Measurements from ENCODE around the gene NONO. TPM values are rescaled to one million over a fixed set of nuclear protein-coding genes. Genes with fewer than 3 reads are reported as not detected.
"Not testable (repeated sequence)": the region's sequence is repeated elsewhere in the genome, so short reads cannot be mapped to it uniquely, and the experiment has no call there.

NONO gene
- total RNA-seq, 1 experiment from 2014 or later, result 551 TPM

DNA sequence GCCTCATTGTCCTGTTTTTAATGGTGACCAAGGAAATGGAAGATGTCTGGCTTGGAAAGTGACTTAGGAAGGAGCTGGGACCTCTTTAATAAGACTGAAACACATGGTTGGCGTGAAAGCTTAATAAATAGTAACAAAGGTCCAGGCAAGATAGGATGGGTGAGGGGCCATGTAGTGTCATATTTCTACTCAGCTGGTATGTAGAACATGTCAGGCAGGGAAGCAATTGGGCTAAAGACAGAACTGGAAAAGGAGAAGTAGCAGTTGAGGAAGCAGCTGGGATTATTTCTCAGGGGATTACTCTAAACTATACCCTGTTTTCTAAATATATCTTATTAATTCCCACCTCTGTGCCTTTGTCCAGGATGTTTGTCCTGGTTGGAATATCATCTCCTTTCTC, 36.7 kb downstream of the NONO start:
- ChIA-PET POLR2A (ENCODE audit: unreplicated experiment) (no interaction called here), CTCF (no interaction called here)
- no peak for DNase-seq
- H2AFZ ChIP-seq, result no peak overlapping the region
- H3F3A ChIP-seq (ENCODE audit: insufficient read depth, low read depth), result no peaks in the 10 kb centered on the region
- no peak overlapping the region for H3K4me3 ChIP-seq
- intact Hi-C loops (cut with micrococcal nuclease; ENCODE audit: unreplicated experiment), result no loop called here
- no peaks in the 10 kb centered on the region for H3K9me2 ChIP-seq (ENCODE audit: insufficient read depth)
- BruUV-seq (replicated peaks), result no TSS peak
- TF ChIP-seq, protein P1, sequence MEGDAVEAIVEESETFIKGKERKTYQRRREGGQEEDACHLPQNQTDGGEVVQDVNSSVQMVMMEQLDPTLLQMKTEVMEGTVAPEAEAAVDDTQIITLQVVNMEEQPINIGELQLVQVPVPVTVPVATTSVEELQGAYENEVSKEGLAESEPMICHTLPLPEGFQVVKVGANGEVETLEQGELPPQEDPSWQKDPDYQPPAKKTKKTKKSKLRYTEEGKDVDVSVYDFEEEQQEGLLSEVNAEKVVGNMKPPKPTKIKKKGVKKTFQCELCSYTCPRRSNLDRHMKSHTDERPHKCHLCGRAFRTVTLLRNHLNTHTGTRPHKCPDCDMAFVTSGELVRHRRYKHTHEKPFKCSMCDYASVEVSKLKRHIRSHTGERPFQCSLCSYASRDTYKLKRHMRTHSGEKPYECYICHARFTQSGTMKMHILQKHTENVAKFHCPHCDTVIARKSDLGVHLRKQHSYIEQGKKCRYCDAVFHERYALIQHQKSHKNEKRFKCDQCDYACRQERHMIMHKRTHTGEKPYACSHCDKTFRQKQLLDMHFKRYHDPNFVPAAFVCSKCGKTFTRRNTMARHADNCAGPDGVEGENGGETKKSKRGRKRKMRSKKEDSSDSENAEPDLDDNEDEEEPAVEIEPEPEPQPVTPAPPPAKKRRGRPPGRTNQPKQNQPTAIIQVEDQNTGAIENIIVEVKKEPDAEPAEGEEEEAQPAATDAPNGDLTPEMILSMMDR (conservative IDR thresholded peaks at IDR 0.05), result no peak
- no peak for TF ChIP-seq EZH2 (IDR thresholded peaks at IDR 0.05; ENCODE audit: low read depth)
- no peaks in the 10 kb centered on the region for H3K27me3 ChIP-seq (ENCODE audit: insufficient read depth, low read depth)
- no peaks in the 10 kb centered on the region for H3K79me2 ChIP-seq (ENCODE audit: low read depth)
- H3K9me3 ChIP-seq (ENCODE audit: insufficient read depth, low read depth), result no peaks in the 10 kb centered on the region
- H3K4me2 ChIP-seq, result no peak overlapping the region
- no peaks in the 10 kb centered on the region for H4K20me1 ChIP-seq (ENCODE audit: insufficient read depth)
- H3K4me1 ChIP-seq (replicated peaks; ENCODE audit: insufficient read depth), result no peaks in the 10 kb centered on the region
- no peaks in the 10 kb centered on the region for H3K36me3 ChIP-seq (ENCODE audit: low read depth)
- H3K27ac ChIP-seq, result no peak overlapping the region

DNA sequence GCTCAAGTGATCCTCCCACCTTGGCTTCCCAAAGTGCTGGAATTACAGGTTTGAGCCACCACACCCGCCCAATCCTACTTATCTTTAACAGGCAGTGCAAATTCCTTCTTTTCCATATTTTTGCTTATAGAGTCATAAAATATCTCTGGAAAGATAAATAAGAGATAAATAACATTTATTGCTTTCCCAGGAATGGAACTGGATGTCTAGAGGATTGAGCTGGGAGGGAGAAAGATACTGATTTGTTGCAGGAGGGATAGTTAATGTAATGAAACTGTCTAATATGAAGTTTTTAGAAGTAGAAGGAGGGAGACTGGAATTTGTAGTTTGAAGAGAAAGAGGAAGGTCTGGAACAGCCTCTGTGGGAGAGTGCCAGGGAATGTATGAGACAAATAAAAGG, 38.3 kb downstream of the NONO start:
- POLR2A ChIA-PET (ENCODE audit: unreplicated experiment), result no interaction called here
- Histone ChIP-seq H2AFZ (no peak overlapping the region), H3K9me2 (ENCODE audit: insufficient read depth) (no peaks in the 10 kb centered on the region), H3K27me3 (ENCODE audit: insufficient read depth, low read depth) (no peaks in the 10 kb centered on the region), H3K4me3 (no peak overlapping the region), H3K36me3 (ENCODE audit: low read depth) (no peaks in the 10 kb centered on the region), H4K20me1 (ENCODE audit: insufficient read depth) (no peaks in the 10 kb centered on the region), H3K4me2 (no peak overlapping the region), H3K27ac (no peak overlapping the region), H3K4me1 (replicated peaks; ENCODE audit: insufficient read depth) (no peaks in the 10 kb centered on the region), H3F3A (ENCODE audit: insufficient read depth, low read depth) (no peaks in the 10 kb centered on the region), H3K79me2 (ENCODE audit: low read depth) (no peaks in the 10 kb centered on the region), H3K9me3 (ENCODE audit: insufficient read depth, low read depth) (peaks cover under 1% of the 10 kb centered on the region; the same call in 1 of the 2 replicates)
- CTCF ChIA-PET, result no interaction called here
- no peak for DNase-seq
- TF ChIP-seq EZH2 (IDR thresholded peaks at IDR 0.05; ENCODE audit: low read depth), result no peak
- TF ChIP-seq, protein P1 (conservative IDR thresholded peaks at IDR 0.05), result no peak
- no TSS peak for BruUV-seq (replicated peaks)
- intact Hi-C loops (cut with micrococcal nuclease; ENCODE audit: unreplicated experiment), result no loop called here

DNA sequence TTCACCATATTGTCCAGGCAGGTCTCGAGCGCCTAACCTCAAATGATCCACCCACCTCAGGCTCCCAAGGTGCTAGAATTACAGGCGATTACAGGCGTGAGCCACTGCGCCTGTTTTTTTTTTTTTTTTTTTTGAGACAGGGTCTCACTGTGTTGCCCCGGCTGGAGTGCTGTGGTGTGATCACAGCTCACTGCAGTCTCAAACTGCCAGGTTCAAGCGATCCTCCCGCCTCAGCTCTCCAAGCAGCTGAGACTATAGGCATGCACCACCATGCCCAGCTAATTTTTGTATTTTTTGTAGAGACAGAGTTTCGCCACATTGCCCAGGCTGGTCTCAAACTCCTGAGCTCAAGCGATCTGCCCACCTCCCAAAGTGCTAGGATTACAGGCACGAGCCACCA, 41.0 kb downstream of the NONO start:
- H3K36me3 ChIP-seq (ENCODE audit: low read depth); H3K4me1 ChIP-seq (replicated peaks; ENCODE audit: insufficient read depth); DNase-seq; BruUV-seq (replicated peaks); H3K27me3 ChIP-seq (ENCODE audit: insufficient read depth, low read depth); H3K4me2 ChIP-seq; H3K27ac ChIP-seq; H3K9me3 ChIP-seq (ENCODE audit: insufficient read depth, low read depth); H2AFZ ChIP-seq; H4K20me1 ChIP-seq (ENCODE audit: insufficient read depth); CTCF ChIA-PET; intact Hi-C loops (cut with micrococcal nuclease; ENCODE audit: unreplicated experiment); H3K4me3 ChIP-seq; H3K9me2 ChIP-seq (ENCODE audit: insufficient read depth); H3K79me2 ChIP-seq (ENCODE audit: low read depth); H3F3A ChIP-seq (ENCODE audit: insufficient read depth, low read depth): not testable (repeated sequence)
- POLR2A ChIA-PET (ENCODE audit: unreplicated experiment), result interaction anchor here (0.6 kb wide), 1 partner anchor 48 kb away, joined by 4 read pairs; no protein-coding TSS in a partner anchor

DNA sequence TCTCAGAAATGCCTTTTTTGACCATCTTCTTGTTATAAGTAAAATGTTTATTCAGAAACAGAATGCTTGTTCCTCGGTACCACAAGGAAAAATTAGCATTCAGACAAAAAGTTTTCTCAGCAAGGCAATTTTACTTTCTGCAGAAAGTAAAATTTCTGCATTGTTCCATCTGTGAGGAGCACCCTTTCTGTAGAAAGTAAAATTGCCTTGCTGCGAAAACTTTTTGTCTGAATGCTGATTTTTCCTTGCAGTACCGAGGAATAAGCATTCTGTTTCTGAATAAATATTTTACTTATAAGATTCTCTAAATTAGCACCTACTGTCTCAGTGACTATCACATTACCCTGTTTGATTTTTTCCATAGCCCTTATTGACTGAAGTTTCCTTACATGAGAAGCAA, 43.0 kb downstream of the NONO start:
- no peak for DNase-seq
- intact Hi-C loops (cut with micrococcal nuclease; ENCODE audit: unreplicated experiment), result no loop called here
- TF ChIP-seq, protein P1 (conservative IDR thresholded peaks at IDR 0.05), result no peak
- TF ChIP-seq EZH2 (IDR thresholded peaks at IDR 0.05; ENCODE audit: low read depth), result no peak
- no peaks in the 10 kb centered on the region for H3F3A ChIP-seq (ENCODE audit: insufficient read depth, low read depth)
- ChIA-PET POLR2A (ENCODE audit: unreplicated experiment) (no interaction called here), CTCF (no interaction called here)
- no peaks in the 10 kb centered on the region for H3K79me2 ChIP-seq (ENCODE audit: low read depth)
- no peaks in the 10 kb centered on the region for H3K36me3 ChIP-seq (ENCODE audit: low read depth)
- H3K27ac ChIP-seq, result no peak overlapping the region
- no peaks in the 10 kb centered on the region for H3K4me1 ChIP-seq (replicated peaks; ENCODE audit: insufficient read depth)
- H3K27me3 ChIP-seq (ENCODE audit: insufficient read depth, low read depth), result no peaks in the 10 kb centered on the region
- peaks cover 3% of the 10 kb centered on the region; the same call in 1 of the 2 replicates for H3K9me3 ChIP-seq (ENCODE audit: insufficient read depth, low read depth)
- no peak overlapping the region for H3K4me2 ChIP-seq
- BruUV-seq (replicated peaks), result no TSS peak
- H2AFZ ChIP-seq, result no peak overlapping the region
- H3K9me2 ChIP-seq (ENCODE audit: insufficient read depth), result no peaks in the 10 kb centered on the region
- H4K20me1 ChIP-seq (ENCODE audit: insufficient read depth), result no peaks in the 10 kb centered on the region
- H3K4me3 ChIP-seq, result no peak overlapping the region

DNA sequence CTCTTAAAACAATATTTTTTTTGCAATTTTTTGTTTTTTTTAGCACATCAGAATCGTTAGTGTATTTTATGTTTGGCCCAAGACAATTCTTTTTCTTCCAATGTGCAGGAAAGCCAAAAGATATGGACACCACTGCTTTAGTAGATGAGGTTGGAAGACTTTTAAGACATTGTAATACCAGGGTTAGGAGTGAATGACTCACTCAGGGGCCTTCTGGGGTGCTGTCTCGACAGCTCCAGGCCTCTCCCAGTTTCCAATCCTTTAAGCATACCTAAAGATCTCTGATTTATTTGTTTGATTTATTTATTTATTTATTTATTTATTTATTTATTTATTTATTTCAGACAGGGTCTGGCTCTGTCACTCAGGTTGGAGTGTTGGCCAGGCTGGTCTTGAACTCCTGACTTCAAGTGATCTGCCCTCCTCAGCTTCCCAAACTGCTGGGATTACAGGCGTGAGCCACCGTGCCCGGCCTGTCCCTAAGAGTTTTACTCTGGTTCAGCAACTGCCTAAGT, 65.8 kb downstream of the NONO start:
- H3K4me2 ChIP-seq; H3K27me3 ChIP-seq (ENCODE audit: insufficient read depth, low read depth); intact Hi-C loops (cut with micrococcal nuclease; ENCODE audit: unreplicated experiment); H3K9me3 ChIP-seq (ENCODE audit: insufficient read depth, low read depth); H2AFZ ChIP-seq; H3K36me3 ChIP-seq (ENCODE audit: low read depth); H3K4me1 ChIP-seq (replicated peaks; ENCODE audit: insufficient read depth); POLR2A ChIA-PET (ENCODE audit: unreplicated experiment); H3F3A ChIP-seq (ENCODE audit: insufficient read depth, low read depth); BruUV-seq (replicated peaks); CTCF ChIA-PET; H4K20me1 ChIP-seq (ENCODE audit: insufficient read depth); H3K9me2 ChIP-seq (ENCODE audit: insufficient read depth); H3K4me3 ChIP-seq; H3K79me2 ChIP-seq (ENCODE audit: low read depth); DNase-seq; H3K27ac ChIP-seq: not testable (repeated sequence)

All from PC-9 (cell line).